Endothelial cell of umbilical vein (primary cell): ENCODE results near the gene NEK8. TPM values are rescaled to one million over a fixed set of nuclear protein-coding genes. Genes with fewer than 3 reads are reported as not detected.
A peak's percentile ranks its signal among the peaks of the same experiment; 100 is the strongest.

ENCODE experiments used
- BruUV-seq: library from RNA; stranded (reverse); fragments of 400-500 nt; replicated peaks from 2 replicates; lab custom pipeline; 2021; lab: Mats Ljungman, UMichigan
- CTCF ChIA-PET: fragments of 300-600, 350-600 bp; sonication (Branson Sonifier 250); formaldehyde crosslinking; loops from one replicate; lab custom pipeline; 2021; ENCODE audit warnings: antibody characterized with exemption, inconsistent platforms; lab: Charles Lee
- POLR2A ChIA-PET: fragments of 300-600, 350-600 bp; sonication (Branson Sonifier 250); formaldehyde crosslinking; loops from one replicate; lab custom pipeline; 2021; ENCODE audit warnings: antibody characterized with exemption, inconsistent platforms; lab: Charles Lee
- DNase-seq: peaks from one replicate; pipeline ENCODE4 v3.0.0-alpha.2; 2011; ENCODE audit warnings: low read depth, low spot score
- FAIRE-seq: peaks from 2 replicates; lab custom pipeline; 2011; peaks lifted over from hg19 to GRCh38; lab: Jason Lieb, UNC
- H2AFZ ChIP-seq: 2 replicates; pipeline ENCODE4 v1.6.0; 2012; ENCODE audit warnings: low read depth, low read length, control low read depth, inconsistent platforms
- H3K27ac ChIP-seq: 2 replicates; pipeline ENCODE4 v1.5.1; 2011; ENCODE audit warnings: low read depth, mild to moderate bottlenecking, control low read depth, low read length, moderate library complexity; ENCODE audit not compliant: insufficient read depth
- H3K27me3 ChIP-seq, 2 experiments: 2 replicates each; pipeline versions ENCODE4 v1.6.0 to v1.6.1; 2011; ENCODE audit warnings: low read length in 2 of 2, mixed read lengths in 1 of 2; ENCODE audit not compliant: control insufficient read depth in 2 of 2, insufficient read depth in 2 of 2
- H3K36me3 ChIP-seq, 2 experiments: 2 replicates in 1 of 2; 3 replicates in 1 of 2; pipeline ENCODE4 v1.5.1; 2011; ENCODE audit warnings: low read length in 2 of 2, mild to moderate bottlenecking in 1 of 2, moderate library complexity in 1 of 2; ENCODE audit not compliant: control insufficient read depth in 2 of 2, insufficient read depth in 2 of 2; ENCODE audit errors: extremely low read depth in 1 of 2
- H3K4me1 ChIP-seq: 3 replicates; pipeline ENCODE4 v1.5.1; 2011; ENCODE audit warnings: mild to moderate bottlenecking, low read length; ENCODE audit not compliant: control insufficient read depth, insufficient read depth; ENCODE audit errors: extremely low read depth
- H3K4me2 ChIP-seq: 2 replicates; pipeline ENCODE4 v1.6.1; 2011; ENCODE audit warnings: low read length, control low read depth, mixed read lengths; ENCODE audit not compliant: insufficient read depth
- H3K4me3 ChIP-seq, 3 experiments: fragments of 200-600 bp in 1 of 3; sonication (generic), shearing (Covaris generic) in 1 of 3; replicated peaks in 1 of 3; 2 replicates each; pipeline ENCODE4 v1.5.1; 2011 to 2016; ENCODE audit warnings: control low read depth in 3 of 3, low read length in 3 of 3, mild to moderate bottlenecking in 2 of 3, inconsistent platforms in 1 of 3, low read depth in 1 of 3, moderate library complexity in 1 of 3; ENCODE audit not compliant: insufficient read depth in 1 of 3
- H3K79me2 ChIP-seq: 2 replicates; pipeline ENCODE4 v1.6.0; 2012; ENCODE audit warnings: low read length, inconsistent platforms; ENCODE audit not compliant: control insufficient read depth, insufficient read depth
- H3K9ac ChIP-seq: replicated peaks from 2 replicates; pipeline ENCODE3; 2011; ENCODE audit warnings: low read length, control low read depth; ENCODE audit not compliant: insufficient read depth; ENCODE audit errors: extremely low read depth
- H3K9me1 ChIP-seq: replicated peaks from 3 replicates; pipeline ENCODE4 v1.6.0; 2011; ENCODE audit warnings: mild to moderate bottlenecking, low read length; ENCODE audit not compliant: control insufficient read depth, insufficient read depth; ENCODE audit errors: extremely low read depth
- H3K9me3 ChIP-seq: replicated peaks from 2 replicates; pipeline ENCODE4 v1.5.1; 2012; ENCODE audit warnings: low read length, inconsistent platforms; ENCODE audit not compliant: control insufficient read depth, insufficient read depth
- H4K20me1 ChIP-seq: replicated peaks from 2 replicates; pipeline ENCODE3; 2011; ENCODE audit warnings: mild to moderate bottlenecking, low read length; ENCODE audit not compliant: control insufficient read depth, insufficient read depth; ENCODE audit errors: extremely low read depth
- MYC ChIP-seq: IDR thresholded peaks from one replicate; pipeline ENCODE4 v1.6.1; 2011; ENCODE audit warnings: mild to moderate bottlenecking, low read depth, low read length
- POLR2A ChIP-seq: IDR thresholded peaks from 2 replicates; pipeline ENCODE4 v1.6.1; 2012; ENCODE audit warnings: low read depth, mild to moderate bottlenecking, control low read depth, low read length
- POLR2AphosphoS5 ChIP-seq: IDR thresholded peaks from 2 replicates; pipeline ENCODE4 v1.6.1; 2012; ENCODE audit warnings: low read depth, mild to moderate bottlenecking, control low read depth, low read length, moderate library complexity; ENCODE audit not compliant: insufficient read depth
- dilution Hi-C: fragments of 300-500 bp; cut with MboI; formaldehyde crosslinking; loops from one replicate; pipeline ENCODE4 v1.15.0; 2019; ENCODE audit warnings: low sequenced_read_pairs; ENCODE audit not compliant: extremely low pct_ligation_motif_present
- intact Hi-C: fragments of 100-400 bp; cut with micrococcal nuclease; formaldehyde crosslinking; loops from one replicate; pipeline ENCODE4 v1.10.0; 2022
- polyA plus RNA-seq, 4 experiments: library from polyadenylated mRNA; depleted of rRNA in 3 of 4; stranded (reverse) in 3 of 4; unstranded in 1 of 4; fragments of >200 nt; gene quantifications; 2 replicates each; pipeline versions ENCODE4 v1.2.1 to v1.2.3, GENCODE V29; 2011 to 2012; ENCODE audit warnings: missing spikeins in 1 of 4
- total RNA-seq: library from RNA; stranded (reverse); gene quantifications from 2 replicates; pipeline ENCODE4 v1.2.3, GENCODE V29; 2021

Gene NEK8
- total and polyA plus RNA-seq, 2 donors (not counting 3 experiments of a cell fraction or from before 2014, with no cell fraction given): 3.1 to 3.2 TPM

DNA sequence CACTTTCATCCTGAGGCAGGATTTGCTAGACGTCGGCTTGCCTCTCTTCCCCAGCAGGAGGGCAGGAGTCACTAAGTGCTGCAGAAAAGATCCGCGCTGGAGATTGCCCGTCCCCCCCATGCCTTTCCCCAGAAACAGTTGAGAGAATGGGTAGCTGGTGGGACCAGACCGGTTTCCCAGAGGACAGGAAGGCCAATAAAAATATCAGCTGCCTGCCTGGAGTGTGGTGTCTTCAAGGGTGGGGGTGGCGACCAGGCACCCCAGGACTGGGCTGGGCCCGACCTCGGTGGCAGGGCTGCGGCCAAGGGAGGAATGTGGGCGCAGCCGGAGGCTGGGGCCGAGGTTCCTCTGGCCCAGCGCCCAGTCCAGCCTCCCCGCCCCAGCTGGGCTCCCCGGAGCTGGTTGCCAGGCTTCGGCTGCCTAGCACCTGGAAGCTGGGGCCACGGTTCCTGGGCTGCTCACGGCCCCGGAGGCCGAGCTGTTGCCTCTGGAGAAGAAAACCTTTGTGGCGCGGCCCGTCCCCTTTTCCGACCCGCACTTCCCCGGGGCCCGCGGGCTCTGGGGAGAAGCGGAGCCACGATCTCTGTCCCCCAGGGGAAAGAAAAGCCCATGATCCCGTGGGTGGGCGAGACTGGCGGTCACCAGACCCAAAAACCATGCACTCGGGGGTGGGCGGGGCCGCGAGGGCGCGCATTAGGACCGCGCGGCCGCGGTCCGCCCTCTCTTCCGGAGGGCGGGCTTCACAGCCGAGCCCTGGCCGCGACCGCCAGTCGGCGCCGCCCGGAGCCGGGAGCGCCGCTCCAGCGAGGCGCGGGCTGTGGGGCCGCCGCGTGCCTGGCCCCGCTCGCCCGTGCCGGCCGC lies 14.9 kb downstream of the NEK8 start, which contains the start of gene TRAF4:
TSS of gene TRAF4 (plus strand) at position 769 of the 861 bp plus-strand sequence. CDS start 102 bp downstream, outside the sequence.
- peaks cover 28% of the 10 kb centered on the region for H3K4me1 ChIP-seq
- intact Hi-C loops: no loop called here
- peak within 1 kb of the TSS; percentile 77 to 94 (median 86) for H3K4me3 ChIP-seq
- TF ChIP-seq POLR2A: peak; percentile 98
- TF ChIP-seq POLR2AphosphoS5: peak; percentile 97
- TF ChIP-seq MYC: no peak
- peaks cover 31% of the 10 kb centered on the region for H3K79me2 ChIP-seq
- FAIRE-seq: peak; percentile 85
- peaks cover 4 to 10% of the 10 kb centered on the region in 2 experiments for H3K36me3 ChIP-seq
- H3K27ac ChIP-seq: peak within 1 kb of the TSS; percentile 86
- H3K27me3 ChIP-seq: no peaks in the 10 kb centered on the region
- peak within 1 kb of the TSS; percentile 91 for H3K9ac ChIP-seq
- BruUV-seq: TSS peak; percentile 37
- peak within 1 kb of the TSS; percentile 14 for H2AFZ ChIP-seq
- no peaks in the 10 kb centered on the region for H3K9me1 ChIP-seq
- ChIA-PET POLR2A (interaction anchor here (1.2 to 1.5 kb wide), 2 partner anchors 15 to 98 kb away, joined by 4 to 7 read pairs; partner anchors contain the start of gene NEK8), CTCF (interaction anchor here (0.9 to 16.6 kb wide), 2 partner anchors 14 to 18 kb away, joined by 3 to 602 read pairs; partner anchors contain the start of genes NEK8 and TLCD1)
- dilution Hi-C loops: no loop called here
- H3K9me3 ChIP-seq: no peaks in the 10 kb centered on the region
- no peaks in the 10 kb centered on the region for H4K20me1 ChIP-seq
- DNase-seq: peak; percentile 63
- peak within 1 kb of the TSS; percentile 84 for H3K4me2 ChIP-seq
